Liver (tissue), 3 donors: ENCODE results near the gene CHD1.

Source experiments
- EGR1 ChIP-seq, 2 donors: IDR thresholded peaks; 2 replicates each; pipeline ENCODE4 v1.6.1; 2016 to 2018; ENCODE audit warnings: antibody characterized with exemption in 2 of 2, low read depth in 2 of 2
- HNF4G ChIP-seq: IDR thresholded peaks from 2 replicates; pipeline ENCODE4 v1.6.1; 2016; ENCODE audit warnings: antibody characterized with exemption
- JUND ChIP-seq, 2 donors: IDR thresholded peaks; 2 replicates each; pipeline ENCODE4 v1.6.1; 2016; ENCODE audit warnings: antibody characterized with exemption in 2 of 2
- SP1 ChIP-seq: IDR thresholded peaks from 2 replicates; pipeline ENCODE4 v1.6.1; 2018; ENCODE audit warnings: antibody characterized with exemption, mild to moderate bottlenecking
- TAF1 ChIP-seq: conservative IDR thresholded peaks from 2 replicates; pipeline ENCODE4 v1.6.1; 2016; ENCODE audit warnings: antibody characterized with exemption, mild to moderate bottlenecking
- TF ChIP-seq, protein P1 (sequence below): fragments of 150-350 bp; IDR thresholded peaks from 2 replicates; pipeline ENCODE4 v1.5.1; 2017; ENCODE audit warnings: improper control_type of control experiment, low read depth, low read length; ENCODE audit not compliant: missing input control
- TF ChIP-seq, protein P2 (sequence below): IDR thresholded peaks from 2 replicates; pipeline ENCODE4 v1.6.1; 2016; ENCODE audit warnings: antibody characterized with exemption, mild to moderate bottlenecking
- TF ChIP-seq, protein P3 (sequence below): IDR thresholded peaks from 2 replicates; pipeline ENCODE4 v1.6.1; 2016; ENCODE audit warnings: antibody characterized with exemption
- TF ChIP-seq, protein P4 (sequence below): IDR thresholded peaks from 2 replicates; pipeline ENCODE4 v1.6.1; 2016; ENCODE audit warnings: antibody characterized with exemption
- donor health status: healthy.
- donor health status: healthy.

DNA sequence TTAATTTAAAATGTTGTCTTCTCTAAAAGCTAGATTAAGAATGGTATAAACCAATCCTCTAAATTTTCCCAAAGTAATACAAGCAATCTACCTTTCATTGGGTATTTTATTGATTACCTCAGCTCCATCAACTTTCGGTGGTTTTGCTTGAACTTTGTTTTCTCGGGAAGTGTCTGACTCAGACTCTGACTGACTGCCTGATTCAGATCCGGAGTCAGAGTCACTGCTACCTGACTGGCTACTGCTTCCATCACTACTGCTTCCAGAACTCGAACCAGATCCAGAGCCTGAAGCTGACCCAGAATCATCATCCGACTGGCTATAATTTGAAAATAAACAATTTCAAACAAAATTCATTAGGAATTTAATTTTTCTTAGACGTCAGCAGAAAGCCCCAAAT is 24.0 kb downstream of the CHD1 start:
- no peak for TF ChIP-seq HNF4G
- TF ChIP-seq, protein P1, sequence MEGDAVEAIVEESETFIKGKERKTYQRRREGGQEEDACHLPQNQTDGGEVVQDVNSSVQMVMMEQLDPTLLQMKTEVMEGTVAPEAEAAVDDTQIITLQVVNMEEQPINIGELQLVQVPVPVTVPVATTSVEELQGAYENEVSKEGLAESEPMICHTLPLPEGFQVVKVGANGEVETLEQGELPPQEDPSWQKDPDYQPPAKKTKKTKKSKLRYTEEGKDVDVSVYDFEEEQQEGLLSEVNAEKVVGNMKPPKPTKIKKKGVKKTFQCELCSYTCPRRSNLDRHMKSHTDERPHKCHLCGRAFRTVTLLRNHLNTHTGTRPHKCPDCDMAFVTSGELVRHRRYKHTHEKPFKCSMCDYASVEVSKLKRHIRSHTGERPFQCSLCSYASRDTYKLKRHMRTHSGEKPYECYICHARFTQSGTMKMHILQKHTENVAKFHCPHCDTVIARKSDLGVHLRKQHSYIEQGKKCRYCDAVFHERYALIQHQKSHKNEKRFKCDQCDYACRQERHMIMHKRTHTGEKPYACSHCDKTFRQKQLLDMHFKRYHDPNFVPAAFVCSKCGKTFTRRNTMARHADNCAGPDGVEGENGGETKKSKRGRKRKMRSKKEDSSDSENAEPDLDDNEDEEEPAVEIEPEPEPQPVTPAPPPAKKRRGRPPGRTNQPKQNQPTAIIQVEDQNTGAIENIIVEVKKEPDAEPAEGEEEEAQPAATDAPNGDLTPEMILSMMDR = no peak
- TF ChIP-seq, protein P2, sequence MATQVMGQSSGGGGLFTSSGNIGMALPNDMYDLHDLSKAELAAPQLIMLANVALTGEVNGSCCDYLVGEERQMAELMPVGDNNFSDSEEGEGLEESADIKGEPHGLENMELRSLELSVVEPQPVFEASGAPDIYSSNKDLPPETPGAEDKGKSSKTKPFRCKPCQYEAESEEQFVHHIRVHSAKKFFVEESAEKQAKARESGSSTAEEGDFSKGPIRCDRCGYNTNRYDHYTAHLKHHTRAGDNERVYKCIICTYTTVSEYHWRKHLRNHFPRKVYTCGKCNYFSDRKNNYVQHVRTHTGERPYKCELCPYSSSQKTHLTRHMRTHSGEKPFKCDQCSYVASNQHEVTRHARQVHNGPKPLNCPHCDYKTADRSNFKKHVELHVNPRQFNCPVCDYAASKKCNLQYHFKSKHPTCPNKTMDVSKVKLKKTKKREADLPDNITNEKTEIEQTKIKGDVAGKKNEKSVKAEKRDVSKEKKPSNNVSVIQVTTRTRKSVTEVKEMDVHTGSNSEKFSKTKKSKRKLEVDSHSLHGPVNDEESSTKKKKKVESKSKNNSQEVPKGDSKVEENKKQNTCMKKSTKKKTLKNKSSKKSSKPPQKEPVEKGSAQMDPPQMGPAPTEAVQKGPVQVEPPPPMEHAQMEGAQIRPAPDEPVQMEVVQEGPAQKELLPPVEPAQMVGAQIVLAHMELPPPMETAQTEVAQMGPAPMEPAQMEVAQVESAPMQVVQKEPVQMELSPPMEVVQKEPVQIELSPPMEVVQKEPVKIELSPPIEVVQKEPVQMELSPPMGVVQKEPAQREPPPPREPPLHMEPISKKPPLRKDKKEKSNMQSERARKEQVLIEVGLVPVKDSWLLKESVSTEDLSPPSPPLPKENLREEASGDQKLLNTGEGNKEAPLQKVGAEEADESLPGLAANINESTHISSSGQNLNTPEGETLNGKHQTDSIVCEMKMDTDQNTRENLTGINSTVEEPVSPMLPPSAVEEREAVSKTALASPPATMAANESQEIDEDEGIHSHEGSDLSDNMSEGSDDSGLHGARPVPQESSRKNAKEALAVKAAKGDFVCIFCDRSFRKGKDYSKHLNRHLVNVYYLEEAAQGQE = no peak
- TF ChIP-seq, protein P3, sequence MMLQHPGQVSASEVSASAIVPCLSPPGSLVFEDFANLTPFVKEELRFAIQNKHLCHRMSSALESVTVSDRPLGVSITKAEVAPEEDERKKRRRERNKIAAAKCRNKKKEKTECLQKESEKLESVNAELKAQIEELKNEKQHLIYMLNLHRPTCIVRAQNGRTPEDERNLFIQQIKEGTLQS = no peak
- TF ChIP-seq SP1 = no peak
- TF ChIP-seq TAF1 = no peak
- TF ChIP-seq, protein P4, sequence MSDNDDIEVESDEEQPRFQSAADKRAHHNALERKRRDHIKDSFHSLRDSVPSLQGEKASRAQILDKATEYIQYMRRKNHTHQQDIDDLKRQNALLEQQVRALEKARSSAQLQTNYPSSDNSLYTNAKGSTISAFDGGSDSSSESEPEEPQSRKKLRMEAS = no peak
- no peak for TF ChIP-seq JUND (IDR thresholded peaks at IDR 0.05)
- TF ChIP-seq EGR1 (IDR thresholded peaks at IDR 0.05; ENCODE audit: low read depth in 2 of 2) = no peak
